ENCODE results near the gene KRTAP17-1.
"Not testable (repeated sequence)": the region's sequence is repeated elsewhere in the genome, so short reads cannot be mapped to it uniquely, and the experiment has no call there.

Gene KRTAP17-1, protein sequence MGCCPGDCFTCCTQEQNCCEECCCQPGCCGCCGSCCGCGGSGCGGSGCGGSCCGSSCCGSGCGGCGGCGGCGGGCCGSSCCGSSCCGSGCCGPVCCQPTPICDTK

DNA sequence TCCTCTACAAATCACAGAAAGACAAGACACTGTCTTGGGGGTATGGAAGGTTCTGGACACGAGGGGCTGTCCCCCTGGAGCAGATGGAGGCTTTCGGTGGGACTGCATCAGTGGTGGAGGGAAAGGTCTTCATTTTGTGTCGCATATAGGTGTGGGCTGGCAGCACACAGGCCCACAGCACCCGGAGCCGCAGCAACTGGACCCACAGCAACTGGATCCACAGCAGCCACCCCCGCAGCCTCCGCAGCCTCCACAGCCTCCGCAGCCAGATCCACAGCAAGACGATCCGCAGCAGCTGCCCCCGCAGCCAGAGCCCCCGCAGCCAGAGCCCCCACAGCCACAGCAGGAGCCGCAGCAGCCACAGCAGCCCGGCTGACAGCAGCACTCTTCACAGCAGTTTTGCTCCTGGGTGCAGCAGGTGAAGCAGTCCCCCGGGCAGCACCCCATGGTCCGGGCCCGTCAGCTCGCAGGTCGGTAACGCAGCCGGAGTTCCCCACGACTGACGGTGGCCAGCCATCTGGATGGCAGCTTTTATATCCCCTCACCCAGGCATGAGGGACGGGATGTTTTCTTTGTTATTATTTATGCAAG lies at the start of gene KRTAP17-1:
Gene KRTAP17-1, minus strand, starts transcription at position 507 of the 591 bp plus-strand sequence. Its CDS starts 60 bp downstream, at position 447.
- no peak for DNase-seq

DNA sequence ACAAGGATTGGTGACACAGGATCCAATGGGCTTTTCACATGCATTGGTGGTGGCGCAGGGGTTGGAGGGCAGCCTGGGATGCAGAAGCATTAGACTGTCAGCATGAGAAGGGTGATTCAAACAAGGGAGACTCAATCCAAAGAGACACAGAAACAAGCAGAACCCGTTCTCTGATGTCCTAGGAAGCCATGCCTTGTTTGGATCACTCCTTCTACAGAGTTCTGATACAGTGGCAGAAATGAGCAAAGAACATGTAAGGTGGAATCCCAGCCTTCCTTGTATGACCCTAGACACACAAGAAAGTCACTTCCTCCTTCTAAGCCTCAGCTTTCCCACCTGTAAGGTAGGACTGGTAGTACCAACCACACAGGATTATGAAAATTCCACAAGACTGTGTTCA lies 48.4 kb upstream of the KRTAP17-1 start:
- no peak for DNase-seq

DNA sequence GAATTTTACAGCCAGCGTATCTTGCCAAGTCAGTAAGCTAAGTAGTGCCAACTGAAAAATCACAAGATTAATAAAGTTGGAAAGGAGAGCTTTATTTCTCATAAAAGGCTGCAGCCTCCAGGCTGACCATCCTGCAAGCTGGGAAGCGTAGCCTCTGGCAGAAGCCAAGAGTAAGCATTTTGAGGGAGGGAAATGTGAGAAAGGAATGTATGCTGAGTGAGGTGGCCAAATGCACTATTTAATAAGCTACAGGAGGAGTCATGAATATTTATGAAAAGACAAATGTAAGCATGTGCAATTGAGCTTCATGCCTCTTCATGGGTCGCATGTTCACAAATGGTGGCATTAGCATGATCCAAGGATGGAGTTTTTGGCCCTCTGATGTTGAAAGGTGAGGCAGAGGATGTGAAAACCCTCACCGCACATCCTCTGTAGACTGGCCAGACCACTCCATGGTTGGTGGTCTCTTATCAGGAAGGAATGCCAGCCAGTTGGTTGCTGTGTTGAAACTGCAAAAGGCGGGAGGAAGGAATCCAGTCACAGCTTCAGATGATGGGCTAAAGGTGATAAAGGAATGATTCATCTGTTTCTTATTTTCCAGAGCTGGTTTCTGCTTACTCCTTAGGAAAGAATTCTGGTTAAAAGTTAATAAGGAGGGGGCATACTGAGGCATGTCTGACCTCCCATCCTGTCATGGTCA lies 44.9 kb upstream of the KRTAP17-1 start:
- no peak for DNase-seq

DNA sequence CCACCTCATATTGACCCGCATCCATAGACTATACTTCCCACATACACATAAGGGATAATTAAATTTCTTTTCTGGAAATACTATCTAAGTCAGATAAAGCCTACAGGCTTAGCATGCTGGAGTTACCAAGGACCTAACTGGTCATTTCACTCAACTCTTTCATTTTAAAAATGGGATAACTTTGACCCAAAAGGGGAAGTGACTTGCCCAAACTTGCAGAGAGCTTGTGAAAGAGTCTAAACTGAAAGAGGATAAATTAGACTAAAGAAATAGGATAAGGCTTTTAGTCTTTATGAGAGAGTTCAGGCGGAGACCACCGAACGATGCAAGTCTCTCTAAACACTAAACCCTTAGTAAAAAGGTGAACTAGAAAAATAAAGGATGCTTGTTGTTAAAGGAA lies 39.0 kb upstream of the KRTAP17-1 start:
- DNase-seq, result no peak

DNA sequence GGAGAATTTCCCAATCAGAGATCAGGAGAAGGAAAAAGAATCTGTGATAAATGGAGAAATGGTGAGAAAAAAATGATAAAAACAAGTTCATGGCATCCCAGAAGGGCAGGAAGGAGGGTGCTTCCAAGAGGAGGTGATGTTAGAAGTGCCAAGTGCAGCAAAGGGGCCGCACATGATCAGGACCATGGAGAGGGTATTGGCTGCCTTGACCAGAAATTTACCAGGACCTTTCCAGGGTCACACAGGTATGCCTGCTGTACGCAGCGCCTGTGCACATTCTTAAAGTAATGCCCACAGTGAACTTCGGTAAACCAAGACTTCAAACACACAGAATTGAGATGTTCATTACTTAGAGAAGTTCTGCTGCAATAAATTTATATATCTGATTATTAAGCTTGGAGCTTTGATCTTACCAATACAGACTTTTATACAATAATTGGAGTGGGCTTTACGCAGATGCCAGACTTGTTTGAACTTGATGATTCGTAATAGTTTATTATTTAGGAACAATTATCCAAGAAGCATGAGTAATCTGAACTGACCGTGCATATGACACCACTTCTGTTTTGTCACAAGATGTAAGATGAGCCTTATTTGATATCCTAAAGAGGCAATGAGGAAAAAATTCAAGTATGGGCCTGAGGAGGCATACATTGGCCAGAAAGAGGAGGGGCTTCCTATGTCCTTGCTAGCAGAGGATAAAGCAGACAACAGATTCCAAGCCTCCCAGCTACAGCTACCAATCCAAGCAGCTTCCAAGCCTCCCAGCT lies 37.3 kb upstream of the KRTAP17-1 start:
- no peak for DNase-seq

DNA sequence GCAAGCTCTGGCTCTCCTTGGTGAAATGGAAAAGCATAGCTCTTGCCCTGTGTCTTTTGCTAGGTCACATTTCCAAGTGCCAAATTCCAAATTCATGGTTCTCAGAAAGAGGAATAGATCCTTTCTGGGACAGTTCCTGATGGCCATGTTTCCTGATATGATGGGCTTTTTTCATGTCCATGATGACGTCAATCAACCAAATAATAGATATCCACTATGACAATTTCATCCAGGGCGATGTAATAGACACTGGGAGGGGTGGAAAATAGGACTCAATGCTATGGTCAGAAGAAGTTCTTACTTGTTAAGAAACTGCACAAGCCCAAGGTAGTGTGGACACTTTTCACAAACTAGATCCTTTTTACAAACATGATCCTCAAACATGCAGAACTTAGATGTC lies 35.7 kb upstream of the KRTAP17-1 start:
- no peak for DNase-seq

DNA sequence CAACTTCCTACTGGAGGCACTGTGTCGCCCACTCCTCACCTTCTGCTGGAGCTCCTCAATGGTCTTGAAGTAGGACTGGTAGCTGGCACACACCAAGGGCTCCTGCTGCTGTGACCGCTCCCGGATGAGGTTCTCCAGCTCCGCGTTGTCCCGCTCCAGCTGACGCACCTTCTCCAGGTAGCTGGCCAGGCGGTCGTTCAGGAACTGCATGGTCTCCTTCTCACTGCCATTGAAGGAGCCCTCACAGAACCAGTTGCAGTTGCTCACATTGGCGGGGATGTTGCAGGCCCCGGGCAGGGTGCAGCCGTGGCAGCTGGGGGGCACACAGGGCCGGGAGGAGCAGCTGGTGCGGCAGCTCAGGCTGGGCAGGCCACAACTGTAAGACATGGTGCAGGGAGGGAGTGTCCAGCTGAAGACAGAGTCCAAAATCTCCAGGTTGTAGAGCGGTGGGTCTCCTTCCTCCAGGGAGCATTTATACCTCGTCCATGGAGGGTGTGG lies 34.9 kb upstream of the KRTAP17-1 start, which contains the start of gene KRT33A:
Gene KRT33A, minus strand, starts transcription at position 448 of the 498 bp plus-strand sequence. Its CDS starts 61 bp downstream, at position 387.
- not testable (repeated sequence) for DNase-seq

DNA sequence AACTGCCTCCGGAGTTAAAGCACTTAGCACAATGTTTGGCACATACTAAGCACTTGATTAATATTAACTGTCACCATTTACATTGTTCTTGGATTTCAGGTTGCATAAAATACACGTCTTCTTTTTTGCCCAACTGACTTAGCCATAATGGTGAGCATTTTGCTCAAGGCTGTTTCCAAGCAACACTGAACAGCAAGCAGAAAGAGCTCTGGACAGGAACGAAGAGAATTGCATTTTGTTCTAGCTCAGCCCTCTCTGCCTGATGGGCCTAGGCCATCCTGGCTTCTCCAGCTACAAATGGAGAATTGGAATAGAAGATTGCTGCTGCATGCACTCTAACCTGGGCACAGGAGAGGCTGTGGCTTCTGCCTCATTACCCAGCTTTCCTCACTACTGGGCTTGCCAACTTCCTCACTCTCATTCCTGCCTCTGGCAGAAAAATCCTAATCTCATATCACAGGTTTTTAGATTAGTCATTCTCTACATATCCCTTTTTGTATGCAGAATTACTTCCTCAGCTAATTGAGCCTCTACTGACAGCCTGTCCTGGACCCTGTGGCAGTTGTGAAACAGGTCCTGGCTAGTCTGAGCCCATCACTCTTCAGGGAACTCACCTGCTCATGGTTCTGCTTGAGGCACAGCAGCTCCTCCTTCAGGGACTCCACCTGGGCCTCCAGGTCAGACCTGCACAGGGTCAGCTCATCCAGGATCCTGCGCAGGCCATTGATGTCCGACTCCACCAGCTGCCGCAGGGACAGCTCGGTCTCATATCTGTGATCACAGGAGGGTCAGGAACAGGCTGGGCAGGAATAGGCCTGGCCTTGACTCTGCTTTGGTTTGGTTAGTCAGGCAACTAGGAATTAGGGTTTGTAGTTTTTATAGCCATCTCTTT lies 32.6 kb upstream of the KRTAP17-1 start:
- no peak for DNase-seq

DNA sequence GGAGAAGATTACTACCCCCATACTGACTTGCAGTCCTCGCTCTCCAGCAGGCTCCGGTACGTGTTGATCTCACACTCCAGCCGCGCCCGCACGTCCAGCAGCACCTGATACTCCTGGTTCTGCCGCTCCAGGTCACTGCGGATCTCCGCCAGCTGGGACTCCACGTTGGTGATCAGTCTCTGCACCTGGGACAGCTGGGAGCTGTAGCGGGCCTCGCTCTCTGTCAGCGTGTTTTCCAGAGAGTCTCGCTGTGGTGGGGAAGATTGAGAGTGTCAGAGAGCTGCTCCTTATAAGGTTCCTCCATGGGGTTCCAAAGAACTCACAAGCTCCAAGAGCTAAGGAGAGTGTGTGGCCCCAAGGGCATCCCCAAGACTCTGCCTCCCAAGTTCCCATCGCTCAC lies 30.9 kb upstream of the KRTAP17-1 start:
- not testable (repeated sequence) for DNase-seq

DNA sequence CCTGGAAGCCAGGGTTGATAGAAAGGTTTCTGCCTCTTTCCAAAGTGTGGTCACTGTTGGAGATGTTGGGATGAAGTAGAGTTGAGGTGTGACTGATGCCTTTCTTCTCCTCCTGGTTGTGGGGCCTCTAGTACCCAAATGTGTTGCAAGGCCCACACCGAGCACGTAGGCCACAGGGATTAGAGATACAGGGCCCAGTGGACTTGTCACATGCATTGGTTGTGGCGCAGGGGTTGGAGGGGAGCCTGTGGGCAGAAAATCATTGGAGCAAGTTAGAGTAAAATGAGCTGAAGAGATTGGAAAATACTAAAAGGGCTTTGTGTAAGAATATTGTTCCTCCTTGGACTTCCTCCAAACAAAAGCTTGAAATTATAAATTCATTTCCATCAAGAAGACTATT lies 30.5 kb upstream of the KRTAP17-1 start:
- no peak for DNase-seq

DNA sequence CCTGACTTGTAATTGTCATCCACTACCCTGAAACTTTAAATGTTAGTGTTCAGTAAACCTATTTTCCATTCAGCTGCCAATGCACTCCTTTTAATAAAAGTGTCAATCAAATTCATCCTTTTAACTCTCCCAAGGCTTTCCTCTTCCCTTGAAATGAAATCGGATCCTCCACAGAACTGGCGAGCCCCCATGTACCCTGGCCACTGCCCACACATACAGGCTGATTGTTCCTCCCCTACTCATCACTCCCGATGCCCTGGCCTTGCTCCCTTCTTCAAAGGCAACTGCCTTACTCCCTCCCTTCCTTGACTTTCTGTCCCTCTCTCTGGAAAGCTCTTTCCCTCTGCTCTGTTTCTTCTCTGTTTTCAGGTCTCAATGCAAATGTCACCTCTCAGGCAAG lies 27.5 kb upstream of the KRTAP17-1 start:
- DNase-seq, result no peak

DNA sequence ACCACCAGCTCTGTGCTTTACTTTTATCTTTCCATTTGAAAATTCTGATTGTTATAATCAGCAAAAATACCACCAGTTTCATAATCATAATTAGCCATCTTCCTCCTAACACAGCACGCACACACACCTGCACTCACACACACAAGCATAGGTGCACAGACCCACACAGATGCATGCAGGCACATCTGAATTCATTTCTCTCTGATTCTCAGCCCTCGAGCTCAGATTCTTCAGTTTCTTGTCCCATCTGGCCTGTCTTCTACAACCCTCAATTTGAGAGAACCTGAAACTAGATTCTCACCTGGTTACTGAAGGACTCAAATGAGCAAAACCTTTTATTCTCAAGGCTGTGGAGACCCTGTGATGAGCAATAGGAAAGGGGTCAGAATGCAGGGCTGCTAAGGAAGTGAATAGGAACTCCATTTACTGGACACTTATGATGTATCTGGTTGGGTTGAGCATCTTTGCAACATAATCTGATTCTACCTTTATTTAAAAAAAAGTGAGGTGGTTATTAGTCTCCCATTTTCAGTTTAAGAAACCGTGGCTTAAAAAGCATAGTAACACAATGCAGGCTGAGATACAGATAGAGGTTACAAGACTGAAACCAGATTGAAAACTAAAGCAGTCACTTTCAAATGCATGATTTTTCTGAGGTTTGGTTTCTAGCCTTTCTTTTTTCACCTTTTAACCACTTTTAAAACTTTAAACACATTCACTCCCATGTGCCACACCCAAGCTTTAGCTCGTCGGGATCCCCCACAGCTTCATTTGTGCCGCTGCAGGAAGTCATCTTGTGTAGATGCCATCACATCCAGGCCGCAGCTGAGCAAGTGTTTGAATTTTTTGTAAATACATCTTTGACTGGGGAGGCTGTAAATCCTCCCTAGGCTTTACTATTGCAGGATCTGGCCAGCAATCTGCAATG lies 25.7 kb upstream of the KRTAP17-1 start:
- DNase-seq, result no peak

DNA sequence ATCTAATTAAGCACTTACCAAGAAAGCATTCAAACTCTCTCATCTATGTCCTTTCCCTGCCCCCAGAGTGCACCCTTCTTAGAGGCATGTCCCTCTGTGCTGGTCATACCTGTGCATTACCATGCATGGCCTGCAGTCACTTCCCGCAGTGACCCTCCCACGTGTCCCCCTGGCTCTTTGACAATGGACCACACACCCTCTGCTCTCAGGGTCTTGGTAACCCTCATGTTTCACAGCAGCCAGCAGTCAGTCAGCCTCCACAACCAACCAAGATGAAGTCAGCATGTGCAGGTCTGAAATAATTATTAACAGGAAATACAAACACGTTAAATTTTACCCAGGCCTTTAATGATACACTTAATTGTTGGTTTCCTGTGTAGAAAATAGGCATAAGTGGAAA lies 25.0 kb upstream of the KRTAP17-1 start:
- DNase-seq, result no peak

DNA sequence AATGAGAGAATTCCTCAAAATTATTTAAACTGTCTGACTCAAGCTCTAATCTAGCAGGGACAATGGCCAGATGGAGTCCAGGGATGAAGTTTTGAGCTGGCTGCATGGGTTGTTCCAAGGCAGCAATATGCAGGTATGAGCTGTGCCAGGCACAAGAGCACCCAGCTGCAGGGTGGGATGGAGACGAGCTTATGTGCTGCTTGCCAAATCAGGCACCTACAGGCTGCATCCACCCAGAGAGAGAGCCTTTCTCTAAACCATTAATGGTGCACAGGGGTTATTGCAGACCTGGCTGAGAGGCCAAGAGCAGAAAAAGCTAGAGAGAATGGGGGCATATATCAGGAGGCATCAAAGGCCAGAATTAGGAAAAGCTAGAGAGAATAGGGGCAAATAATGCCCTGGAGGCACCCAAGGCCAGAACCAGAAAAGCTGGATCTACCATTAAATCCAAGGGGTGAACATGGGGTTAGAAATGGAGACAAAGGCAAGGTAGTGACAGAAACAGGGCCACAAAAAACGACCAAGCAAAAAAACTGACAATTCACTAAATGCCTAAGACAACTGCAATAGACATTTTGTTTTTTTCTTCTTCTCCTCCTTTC lies 24.2 kb upstream of the KRTAP17-1 start:
- DNase-seq, result no peak

DNA sequence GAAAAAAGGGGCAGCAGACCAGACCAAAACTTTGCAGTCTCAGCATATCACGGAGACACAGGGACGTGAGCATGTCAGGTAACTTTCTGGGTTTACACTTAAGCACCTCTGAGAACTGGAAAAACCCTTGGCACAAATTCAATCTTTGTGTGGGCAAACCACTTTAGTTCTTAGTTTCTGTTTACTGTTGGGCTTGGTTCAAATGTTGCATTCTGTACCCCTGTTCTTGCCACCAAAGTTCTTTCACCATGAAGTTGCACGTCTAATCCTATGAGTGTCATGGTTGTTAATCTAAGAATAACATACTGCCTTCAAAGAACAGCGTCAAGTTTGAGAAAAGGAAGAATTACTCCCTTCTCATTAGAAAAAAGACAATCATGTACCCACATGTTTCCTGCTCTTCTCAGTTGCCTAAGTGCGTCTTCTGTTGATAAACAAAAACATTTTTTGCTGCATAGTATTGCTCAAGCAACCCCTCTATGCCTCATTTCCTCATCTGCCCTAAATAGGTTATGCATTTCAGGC lies 23.5 kb upstream of the KRTAP17-1 start:
- no peak for DNase-seq

DNA sequence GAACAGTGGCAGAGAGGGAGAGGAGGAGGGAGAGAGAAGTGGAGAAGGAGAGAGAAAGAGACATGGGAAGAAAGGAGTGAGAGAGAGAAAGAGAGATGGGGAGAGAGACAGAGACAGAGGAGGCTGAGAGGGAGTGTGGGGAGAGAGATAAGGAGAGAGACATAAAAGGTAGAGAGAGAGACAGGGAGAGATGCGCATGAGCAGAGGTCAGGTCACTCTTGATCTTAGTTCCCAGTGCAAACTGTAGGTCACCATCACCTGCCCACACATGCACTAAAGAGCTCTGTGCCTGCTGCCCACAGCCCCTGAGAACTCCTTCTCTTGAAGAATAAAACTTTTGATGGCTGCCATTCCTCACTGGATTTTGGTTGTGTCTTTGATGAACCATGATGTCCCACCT lies 20.2 kb upstream of the KRTAP17-1 start:
- DNase-seq, result no peak

DNA sequence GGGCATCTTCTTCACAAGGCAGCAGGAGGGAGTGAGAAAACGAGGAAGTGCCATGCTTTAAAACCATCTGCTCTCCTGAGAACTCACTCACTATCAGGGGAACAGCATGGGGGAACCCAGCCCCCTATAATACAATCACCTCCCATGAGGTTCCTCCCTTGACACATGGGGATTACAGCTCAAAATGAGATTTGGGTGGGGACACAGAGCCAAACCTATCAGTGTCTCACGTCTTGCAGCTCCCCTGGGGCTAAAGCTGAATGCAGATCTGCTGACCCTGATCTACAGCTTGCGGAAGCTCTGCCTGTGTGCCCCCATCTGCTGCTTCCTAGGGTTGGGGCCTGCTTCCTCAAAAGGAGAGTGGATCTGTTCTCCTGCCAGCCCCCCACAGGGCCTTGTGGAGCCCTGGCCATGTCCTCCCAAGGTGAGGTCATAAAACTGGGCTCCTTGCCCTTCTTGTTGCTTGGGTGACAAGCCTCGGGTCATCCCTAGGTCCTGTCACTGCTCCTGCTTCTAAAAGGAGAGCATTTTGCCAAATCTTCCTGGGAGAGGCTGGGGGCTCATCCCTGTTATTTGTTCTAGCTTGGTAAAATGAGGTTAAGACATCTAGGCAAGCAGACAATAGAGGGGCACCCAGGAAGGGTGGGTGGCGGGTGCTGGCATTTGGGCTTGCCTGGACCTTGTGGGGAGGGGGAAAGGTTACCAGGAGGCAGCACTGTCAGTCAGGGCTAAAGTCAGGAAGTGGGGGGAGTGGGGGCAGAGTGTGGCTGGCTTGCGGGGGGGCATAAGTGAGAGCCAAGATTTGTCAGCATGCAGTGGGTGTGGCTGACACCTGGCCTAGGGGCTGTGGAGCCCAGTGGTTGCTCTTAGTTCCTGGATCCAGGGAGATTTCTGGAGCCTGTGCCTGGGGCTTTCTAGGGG lies 19.1 kb upstream of the KRTAP17-1 start:
- no peak for DNase-seq

DNA sequence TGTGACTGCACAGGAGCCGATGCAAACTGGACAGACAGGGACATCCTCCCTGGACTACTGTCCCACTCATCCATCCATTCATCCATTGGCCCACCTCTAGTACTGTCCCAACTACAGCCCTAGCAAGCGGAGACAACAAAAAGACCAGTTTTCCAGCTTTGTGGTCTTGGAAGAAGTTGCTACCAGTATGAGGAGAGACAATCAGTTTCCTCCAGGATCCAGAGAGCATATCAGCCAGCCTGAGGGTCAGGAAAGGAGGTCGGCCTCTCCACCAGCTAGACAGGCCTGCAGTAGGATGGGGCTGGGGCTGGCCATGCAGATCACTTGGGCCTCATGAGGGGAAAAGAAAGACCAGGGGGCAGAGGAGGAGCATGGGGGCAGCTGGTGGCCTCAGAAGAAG lies 18.3 kb upstream of the KRTAP17-1 start:
- DNase-seq, result no peak

DNA sequence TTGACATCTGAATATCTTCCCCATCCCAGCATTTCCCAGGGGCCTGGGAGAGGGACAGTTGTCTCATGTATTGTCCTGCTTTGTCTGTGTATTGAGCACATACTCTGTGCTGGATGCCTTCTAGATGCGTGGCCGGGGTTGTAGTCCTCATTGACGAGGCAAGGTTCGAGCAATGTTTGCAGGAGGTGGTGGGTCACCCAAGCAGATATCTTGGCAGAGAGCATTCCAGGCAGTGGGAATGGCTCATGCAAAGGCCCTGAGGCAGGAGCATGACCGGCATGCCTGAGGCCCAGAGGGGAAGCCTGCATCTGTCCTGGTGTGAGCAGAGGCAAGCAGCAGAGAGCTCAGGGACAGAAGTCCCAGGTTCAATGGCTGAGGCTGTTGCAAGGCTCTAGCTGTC lies 17.6 kb upstream of the KRTAP17-1 start:
- DNase-seq, result no peak
